ENCODE results near the gene GRB10. TPM values are rescaled to one million over a fixed set of nuclear protein-coding genes. Genes with fewer than 3 reads are reported as not detected.

The GRB10 gene
- total RNA-seq, 4 donors from 2014 or later, result 33.9 to 72.6 (median 41.8) TPM

DNA sequence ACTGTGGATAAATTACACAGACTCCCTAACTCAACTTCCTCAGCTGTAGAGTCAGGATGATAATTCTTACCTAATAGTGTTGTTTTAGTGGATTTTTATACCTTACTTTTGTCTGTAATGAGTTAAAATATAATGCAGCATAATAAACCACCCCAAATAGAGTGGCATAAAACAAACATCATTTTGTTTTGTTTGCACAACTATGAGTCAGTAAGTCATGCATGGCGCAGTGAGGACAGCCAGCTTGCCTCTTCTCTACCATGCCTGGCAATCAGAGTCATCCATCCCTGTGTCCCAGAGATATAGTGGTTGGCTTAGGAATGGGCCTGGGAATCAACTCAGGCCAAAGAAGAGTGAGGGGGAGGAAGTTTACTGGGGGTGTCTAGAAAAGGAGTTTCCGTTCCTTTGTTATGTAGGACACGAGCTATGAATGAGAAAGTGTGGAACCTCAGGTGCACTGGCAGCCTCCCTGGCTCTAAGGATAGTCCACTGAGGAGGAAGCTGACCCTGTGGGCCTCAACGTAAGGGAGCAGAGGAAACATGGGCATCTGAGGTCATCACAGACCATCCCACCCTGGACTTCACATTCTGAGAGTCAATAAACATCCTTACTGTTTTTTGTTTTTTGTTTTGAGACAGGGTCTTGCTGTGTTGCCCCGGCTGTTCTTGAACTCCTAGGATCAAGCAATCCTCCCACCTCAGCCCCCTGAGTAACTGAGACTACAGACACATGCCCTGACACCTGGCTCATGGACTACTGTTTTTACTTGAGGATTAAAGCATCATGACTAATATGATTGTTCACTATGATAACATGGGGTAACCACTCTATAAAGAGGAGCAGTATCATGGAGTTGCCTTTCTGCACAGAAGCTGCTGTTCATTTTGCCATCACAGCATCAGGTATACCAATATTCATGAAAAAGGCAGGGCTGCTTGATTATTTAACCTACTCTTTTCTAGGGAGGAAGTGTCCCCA lies 21.0 kb upstream of the GRB10 start:
- DNase-seq, result no peak
- no peaks in the 10 kb centered on the region for H3K4me1 ChIP-seq
- H3K36me3 ChIP-seq, result no peaks in the 10 kb centered on the region
- no peaks in the 10 kb centered on the region for H3K9me3 ChIP-seq
- no peaks in the 10 kb centered on the region for H3K27me3 ChIP-seq
- intact Hi-C loops (cut with DNase I; ENCODE audit: low total_unique reads), result no loop called here
- no peak overlapping the region for H3K27ac ChIP-seq
- H3K4me3 ChIP-seq, result no peak overlapping the region
- TF ChIP-seq, protein P1, sequence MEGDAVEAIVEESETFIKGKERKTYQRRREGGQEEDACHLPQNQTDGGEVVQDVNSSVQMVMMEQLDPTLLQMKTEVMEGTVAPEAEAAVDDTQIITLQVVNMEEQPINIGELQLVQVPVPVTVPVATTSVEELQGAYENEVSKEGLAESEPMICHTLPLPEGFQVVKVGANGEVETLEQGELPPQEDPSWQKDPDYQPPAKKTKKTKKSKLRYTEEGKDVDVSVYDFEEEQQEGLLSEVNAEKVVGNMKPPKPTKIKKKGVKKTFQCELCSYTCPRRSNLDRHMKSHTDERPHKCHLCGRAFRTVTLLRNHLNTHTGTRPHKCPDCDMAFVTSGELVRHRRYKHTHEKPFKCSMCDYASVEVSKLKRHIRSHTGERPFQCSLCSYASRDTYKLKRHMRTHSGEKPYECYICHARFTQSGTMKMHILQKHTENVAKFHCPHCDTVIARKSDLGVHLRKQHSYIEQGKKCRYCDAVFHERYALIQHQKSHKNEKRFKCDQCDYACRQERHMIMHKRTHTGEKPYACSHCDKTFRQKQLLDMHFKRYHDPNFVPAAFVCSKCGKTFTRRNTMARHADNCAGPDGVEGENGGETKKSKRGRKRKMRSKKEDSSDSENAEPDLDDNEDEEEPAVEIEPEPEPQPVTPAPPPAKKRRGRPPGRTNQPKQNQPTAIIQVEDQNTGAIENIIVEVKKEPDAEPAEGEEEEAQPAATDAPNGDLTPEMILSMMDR (IDR thresholded peaks at IDR 0.05), result no peak
- no peak for TF ChIP-seq POLR2A (IDR thresholded peaks at IDR 0.05)

DNA sequence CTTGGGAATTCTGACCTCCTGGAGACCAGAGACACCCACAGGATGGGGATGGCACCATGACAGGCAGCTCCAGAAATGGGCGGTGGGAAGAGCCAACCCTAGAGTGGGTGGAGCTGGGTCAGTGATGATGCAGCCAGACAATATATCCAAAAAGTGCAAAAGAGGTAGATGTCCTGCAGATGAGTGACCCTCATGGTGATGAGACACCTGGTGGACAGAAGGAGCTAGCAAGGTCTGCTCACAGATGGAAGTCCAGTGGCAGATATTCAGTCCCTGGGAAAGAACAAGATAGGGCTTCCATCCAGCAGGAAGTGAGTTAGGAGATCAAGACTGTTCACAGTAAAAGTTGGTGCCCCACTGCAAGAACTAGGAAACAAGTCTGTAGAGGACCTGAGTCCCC lies 19.2 kb upstream of the GRB10 start:
- intact Hi-C loops (cut with DNase I; ENCODE audit: low total_unique reads), result no loop called here
- no peak for DNase-seq
- TF ChIP-seq, protein P1 (IDR thresholded peaks at IDR 0.05), result peak in 1 of 4 experiments; percentile 11
- TF ChIP-seq POLR2A (IDR thresholded peaks at IDR 0.05), result no peak
- Histone ChIP-seq H3K4me3 (no peak overlapping the region), H3K27me3 (no peaks in the 10 kb centered on the region), H3K27ac (no peak overlapping the region), H3K4me1 (no peaks in the 10 kb centered on the region), H3K36me3 (no peaks in the 10 kb centered on the region), H3K9me3 (no peaks in the 10 kb centered on the region)

DNA sequence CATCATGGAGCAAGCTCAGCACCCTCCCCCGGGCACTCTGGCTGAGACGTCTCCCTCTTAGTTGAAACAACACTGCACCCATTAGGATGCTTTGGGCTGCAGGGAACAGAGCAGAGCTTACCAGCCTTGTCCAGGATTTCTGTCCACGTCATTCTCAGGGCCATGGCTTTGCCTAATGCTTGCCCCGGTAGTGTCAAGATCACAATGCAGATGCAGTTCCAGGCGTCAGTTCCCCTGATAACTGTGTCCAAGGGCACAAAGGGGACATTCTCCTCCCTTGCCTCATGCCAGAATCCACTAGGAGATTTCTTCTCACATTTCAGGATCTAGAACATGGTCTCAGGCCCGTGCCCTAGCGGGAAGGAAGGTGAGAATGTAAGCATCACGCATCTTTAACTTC lies 17.2 kb upstream of the GRB10 start:
- no peaks in the 10 kb centered on the region for H3K27me3 ChIP-seq
- no peaks in the 10 kb centered on the region for H3K36me3 ChIP-seq
- H3K27ac ChIP-seq, result no peak overlapping the region
- DNase-seq, result no peak
- TF ChIP-seq, protein P1 (IDR thresholded peaks at IDR 0.05), result no peak
- TF ChIP-seq POLR2A (IDR thresholded peaks at IDR 0.05), result no peak
- intact Hi-C loops (cut with DNase I; ENCODE audit: low total_unique reads), result no loop called here
- no peak overlapping the region for H3K4me3 ChIP-seq
- H3K9me3 ChIP-seq, result no peaks in the 10 kb centered on the region
- H3K4me1 ChIP-seq, result no peaks in the 10 kb centered on the region

DNA sequence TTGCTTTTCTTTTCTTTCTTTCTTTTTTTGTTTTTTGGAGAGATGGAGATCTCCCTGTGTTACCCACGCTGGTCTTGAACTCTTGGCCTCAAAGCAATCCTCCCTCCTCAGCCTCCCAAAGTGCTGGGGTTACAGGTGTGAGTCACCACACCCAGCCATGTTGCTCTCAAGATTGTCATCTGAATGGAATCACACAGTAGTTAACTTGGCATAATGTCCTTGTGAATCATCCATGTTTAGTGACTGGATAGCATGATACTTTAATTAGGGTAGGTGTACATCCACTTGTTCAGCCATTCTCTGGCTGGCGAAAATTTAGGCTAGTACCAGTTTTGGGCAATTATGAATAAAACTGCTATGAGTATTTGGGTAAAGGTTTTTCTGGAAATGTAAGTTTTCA lies 15.4 kb upstream of the GRB10 start:
- no peak for TF ChIP-seq POLR2A (IDR thresholded peaks at IDR 0.05)
- TF ChIP-seq, protein P1 (IDR thresholded peaks at IDR 0.05), result no peak
- Histone ChIP-seq H3K27me3 (no peaks in the 10 kb centered on the region), H3K4me3 (no peak overlapping the region), H3K27ac (no peak overlapping the region), H3K36me3 (no peaks in the 10 kb centered on the region), H3K4me1 (no peaks in the 10 kb centered on the region), H3K9me3 (no peaks in the 10 kb centered on the region)
- DNase-seq, result no peak
- intact Hi-C loops (cut with DNase I; ENCODE audit: low total_unique reads), result no loop called here

DNA sequence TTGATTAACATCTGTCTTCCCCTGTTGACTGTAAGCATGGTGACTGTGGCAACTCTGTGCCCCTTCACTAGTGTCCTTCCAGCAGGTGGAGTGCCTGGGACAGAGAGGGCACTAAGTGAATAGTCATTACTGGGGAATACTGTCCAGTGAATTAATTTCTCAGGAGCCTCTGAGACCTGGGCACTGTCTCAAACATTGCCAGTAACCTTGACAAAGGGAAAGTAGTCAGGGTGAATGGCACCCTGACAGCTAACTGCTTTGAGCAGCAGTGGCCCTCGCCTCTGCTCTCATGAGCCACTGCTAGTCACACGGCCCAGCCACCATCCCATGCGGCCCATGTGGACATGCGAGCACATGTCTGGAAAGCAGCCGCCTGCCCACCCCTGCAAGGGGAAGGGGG lies 13.1 kb upstream of the GRB10 start:
- no peaks in the 10 kb centered on the region for H3K36me3 ChIP-seq
- H3K27ac ChIP-seq, result no peak overlapping the region
- no peak for DNase-seq
- H3K4me1 ChIP-seq, result no peaks in the 10 kb centered on the region
- TF ChIP-seq POLR2A (IDR thresholded peaks at IDR 0.05), result no peak
- TF ChIP-seq, protein P1 (IDR thresholded peaks at IDR 0.05), result no peak
- no peaks in the 10 kb centered on the region for H3K9me3 ChIP-seq
- H3K27me3 ChIP-seq, result no peaks in the 10 kb centered on the region
- no peak overlapping the region for H3K4me3 ChIP-seq
- intact Hi-C loops (cut with DNase I; ENCODE audit: low total_unique reads), result no loop called here

Data from uterus (tissue), 4 donors.